B cell (primary cell): ENCODE results near the gene PDLIM1. TPM values are rescaled to one million over a fixed set of nuclear protein-coding genes. Genes with fewer than 3 reads are reported as not detected.

Source experiments
- ATAC-seq: fragments of 200-7000 bp; cut with Tn5 transposase; one replicate; pipeline ENCODE4 v1.10.0; 2021; ENCODE audit warnings: low read depth, mild to moderate bottlenecking, moderate number of reproducible peaks, moderate library complexity
- CTCF ChIA-PET: fragments of 350-600 bp; sonication (Branson Sonifier 250); formaldehyde crosslinking; loops from one replicate; lab custom pipeline; 2021; ENCODE audit warnings: antibody characterized with exemption, inconsistent platforms; lab: Charles Lee
- POLR2A ChIA-PET: fragments of 350-600 bp; sonication (Branson Sonifier 250); formaldehyde crosslinking; loops from one replicate; lab custom pipeline; 2021; ENCODE audit warnings: antibody characterized with exemption; lab: Charles Lee
- DNase-seq: peaks from one replicate; pipeline ENCODE4 v3.0.0; 2013
- H2AFZ ChIP-seq: 2 replicates; pipeline ENCODE4 v1.6.1; 2012; ENCODE audit warnings: mild to moderate bottlenecking, low read depth, low read length; ENCODE audit not compliant: insufficient read depth, poor library complexity, severe bottlenecking
- H3K27ac ChIP-seq, 2 donors: 1 replicate in 1 of 2; 2 replicates in 1 of 2; pipeline ENCODE4 v1.5.1; 2012 to 2013; ENCODE audit warnings: low read length in 2 of 2, mild to moderate bottlenecking in 2 of 2, moderate library complexity in 1 of 2
- H3K27me3 ChIP-seq, 4 experiments: fragments of 200-600 bp in 1 of 4; sonication (generic) in 1 of 4; replicated peaks in 1 of 4; 1 replicate in 2 of 4; 2 replicates in 2 of 4; pipeline versions ENCODE4 v1.6.1 to v1.7.0; 2013 to 2016; ENCODE audit warnings: low read length in 3 of 4, mild to moderate bottlenecking in 2 of 4, mixed read lengths in 1 of 4, moderate library complexity in 1 of 4; ENCODE audit not compliant: insufficient read depth in 4 of 4, control insufficient read depth in 3 of 4; ENCODE audit errors: control extremely low read depth in 1 of 4
- H3K36me3 ChIP-seq, 2 experiments: replicated peaks in 1 of 2; 1 replicate in 1 of 2; 2 replicates in 1 of 2; pipeline versions ENCODE4 v1.6.1 to v1.7.1; 2013; ENCODE audit warnings: low read length in 1 of 2; ENCODE audit not compliant: insufficient read depth in 2 of 2, control insufficient read depth in 1 of 2; ENCODE audit errors: control extremely low read depth in 1 of 2, extremely low read depth in 1 of 2
- H3K4me1 ChIP-seq, 2 donors: fragments of 200-600 bp in 1 of 2; sonication (generic) in 1 of 2; 1 replicate in 1 of 2; 2 replicates in 1 of 2; pipeline versions ENCODE4 v1.5.1 to v1.6.1; 2013 to 2017; ENCODE audit warnings: low read length in 2 of 2; ENCODE audit not compliant: control insufficient read depth in 2 of 2, insufficient read depth in 2 of 2
- H3K4me2 ChIP-seq: replicated peaks from 2 replicates; pipeline ENCODE3; 2012; ENCODE audit warnings: mild to moderate bottlenecking, low read depth, low read length; ENCODE audit not compliant: poor library complexity, severe bottlenecking
- H3K4me3 ChIP-seq, 5 experiments: fragments of 200-600 bp in 1 of 5; sonication (generic) in 1 of 5; 1 replicate in 3 of 5; 2 replicates in 2 of 5; pipeline versions ENCODE4 v1.5.1 to v1.7.0; 2011 to 2016; ENCODE audit warnings: low read length in 4 of 5, mild to moderate bottlenecking in 4 of 5, low read depth in 2 of 5, control low read depth in 1 of 5, moderate library complexity in 1 of 5; ENCODE audit not compliant: insufficient read depth in 1 of 5; ENCODE audit errors: control extremely low read depth in 1 of 5, extremely low read depth in 1 of 5
- H3K79me2 ChIP-seq: fragments of 200-600 bp; sonication (generic); one replicate; pipeline ENCODE4 v1.6.0; 2016; ENCODE audit warnings: low read length; ENCODE audit not compliant: control insufficient read depth, insufficient read depth
- H3K9ac ChIP-seq: fragments of 200-600 bp; sonication (generic); 2 replicates; pipeline ENCODE4 v1.6.1; 2017; ENCODE audit warnings: mild to moderate bottlenecking, low read length, moderate library complexity
- H3K9me3 ChIP-seq, 3 donors: one replicate each; pipeline versions ENCODE4 v1.6.1 to v1.7.1; 2013; ENCODE audit warnings: low read length in 2 of 3; ENCODE audit not compliant: control insufficient read depth in 2 of 3, insufficient read depth in 1 of 3; ENCODE audit errors: control extremely low read depth in 1 of 3
- H4K20me1 ChIP-seq: 2 replicates; pipeline ENCODE4 v1.6.0; 2012; ENCODE audit warnings: mild to moderate bottlenecking, low read length; ENCODE audit not compliant: insufficient read depth, control insufficient read depth, poor library complexity, severe bottlenecking
- H3K27ac Mint-ChIP-seq: one replicate; pipeline ENCODE4 v1.8.0; 2021; ENCODE audit warnings: mixed read lengths
- H3K27me3 Mint-ChIP-seq: one replicate; pipeline ENCODE4 v1.8.0; 2021; ENCODE audit warnings: mixed read lengths
- H3K4me1 Mint-ChIP-seq: one replicate; pipeline ENCODE4 v1.8.0; 2021; ENCODE audit warnings: mixed read lengths
- H3K4me3 Mint-ChIP-seq: one replicate; pipeline ENCODE4 v1.8.0; 2021; ENCODE audit warnings: mixed read lengths
- H3K9me3 Mint-ChIP-seq: one replicate; pipeline ENCODE4 v1.8.0; 2022; ENCODE audit warnings: mixed read lengths; ENCODE audit not compliant: insufficient read depth
- CTCF ChIP-seq: fragments of 200-600 bp; IDR thresholded peaks from one replicate; pipeline ENCODE4 v1.8.0; 2022; ENCODE audit warnings: antibody characterized with exemption, mild to moderate bottlenecking
- EZH2 ChIP-seq: IDR thresholded peaks from 2 replicates; pipeline ENCODE4 v1.6.1; 2012; ENCODE audit warnings: borderline replicate concordance, low read depth, mild to moderate bottlenecking, moderate library complexity, low read length; ENCODE audit not compliant: insufficient read depth, poor library complexity, severe bottlenecking
- WGBS: methylation state at CpG from one replicate; pipeline ENCODE4 v1.1.5; 2013; ENCODE audit warnings: missing lambda C conversion rate; ENCODE audit not compliant: insufficient coverage; 5-methylcytosine and 5-hydroxymethylcytosine counted together
- intact Hi-C: fragments of 100-400 bp; cut with micrococcal nuclease; formaldehyde crosslinking; loops from one replicate; pipeline ENCODE4 v1.10.0; 2022
- polyA plus RNA-seq: library from polyadenylated mRNA; depleted of rRNA; stranded (reverse); fragments of >200 nt; gene quantifications from 2 replicates; pipeline ENCODE4 v1.2.3, GENCODE V29; 2012
- total RNA-seq, 2 donors: library from RNA; stranded (reverse); fragments of 120-200 nt in 1 of 2; gene quantifications; 1 replicate in 1 of 2; 2 replicates in 1 of 2; pipeline versions ENCODE4 v1.2.3 to v1.2.4, GENCODE V29; 2013 to 2022

Gene PDLIM1
- total and polyA plus RNA-seq, 2 donors (not counting 1 experiment from before 2014, with no cell fraction given), result 123 to 135 TPM

- no peaks in the 10 kb centered on the region for H3K27me3 Mint-ChIP-seq
- CTCF ChIA-PET, result interaction anchor here (0.7 to 2.4 kb wide), 4 partner anchors 25 to 157 kb away, joined by 3 to 15 read pairs (median 3); no protein-coding TSS in a partner anchor
Measured at GRCh38 chr10:95209509-95210127, 81.2 kb downstream of the PDLIM1 start.

More at GRCh38 chr10:95209509-95210127, 81.2 kb downstream of the PDLIM1 start:
- WGBS, result 100% methylated on average over 1 of the region's 6 CpGs
- no peak for TF ChIP-seq CTCF
- no peak for TF ChIP-seq EZH2
- H3K27ac ChIP-seq, result no peak overlapping the region
- no peak overlapping the region for H3K9ac ChIP-seq
- ATAC-seq (no peak), DNase-seq (no peak)
- no peaks in the 10 kb centered on the region for H3K27me3 ChIP-seq
- H3K4me1 Mint-ChIP-seq, result no peaks in the 10 kb centered on the region
- H3K4me1 ChIP-seq, result no peaks in the 10 kb centered on the region
- intact Hi-C loops, result no loop called here
- no peaks in the 10 kb centered on the region for H4K20me1 ChIP-seq
- no peaks in the 10 kb centered on the region for H3K9me3 Mint-ChIP-seq
- POLR2A ChIA-PET, result no interaction called here
- H3K27ac Mint-ChIP-seq, result no peak overlapping the region
- no peaks in the 10 kb centered on the region for H3K79me2 ChIP-seq
- no peak overlapping the region for H2AFZ ChIP-seq
- no peak overlapping the region for H3K4me3 Mint-ChIP-seq
- H3K4me2 ChIP-seq, result no peak overlapping the region
- no peaks in the 10 kb centered on the region for H3K9me3 ChIP-seq
- no peaks in the 10 kb centered on the region for H3K36me3 ChIP-seq
- no peak overlapping the region for H3K4me3 ChIP-seq
